ENCODE measurements around the gene CLIC3.

The CLIC3 gene

DNA sequence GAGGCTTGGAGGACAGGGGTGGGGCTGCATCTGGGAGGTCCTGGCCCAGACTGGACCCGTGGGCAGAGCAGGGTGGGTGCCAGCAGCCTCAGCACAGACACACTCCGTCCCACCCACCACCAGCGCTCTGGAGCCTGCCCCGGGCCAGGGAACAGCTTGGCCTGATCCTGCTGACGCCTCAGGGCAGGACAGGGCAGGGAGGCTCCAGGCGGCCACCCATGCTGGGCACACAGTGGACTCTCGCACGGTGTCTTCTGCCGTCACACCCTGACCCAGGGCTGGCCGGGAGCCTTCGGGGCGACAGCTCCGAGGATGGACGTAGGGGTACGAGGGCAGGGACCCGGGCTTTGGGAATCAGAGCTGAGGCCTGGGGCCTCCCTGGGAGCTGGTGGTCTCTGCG is 27.2 kb downstream of the CLIC3 start:
- DNase-seq, result no peak

GRCh38 chr9:136968333-136969127 is 27.8 kb downstream of the CLIC3 start:
- no peak for DNase-seq

DNA sequence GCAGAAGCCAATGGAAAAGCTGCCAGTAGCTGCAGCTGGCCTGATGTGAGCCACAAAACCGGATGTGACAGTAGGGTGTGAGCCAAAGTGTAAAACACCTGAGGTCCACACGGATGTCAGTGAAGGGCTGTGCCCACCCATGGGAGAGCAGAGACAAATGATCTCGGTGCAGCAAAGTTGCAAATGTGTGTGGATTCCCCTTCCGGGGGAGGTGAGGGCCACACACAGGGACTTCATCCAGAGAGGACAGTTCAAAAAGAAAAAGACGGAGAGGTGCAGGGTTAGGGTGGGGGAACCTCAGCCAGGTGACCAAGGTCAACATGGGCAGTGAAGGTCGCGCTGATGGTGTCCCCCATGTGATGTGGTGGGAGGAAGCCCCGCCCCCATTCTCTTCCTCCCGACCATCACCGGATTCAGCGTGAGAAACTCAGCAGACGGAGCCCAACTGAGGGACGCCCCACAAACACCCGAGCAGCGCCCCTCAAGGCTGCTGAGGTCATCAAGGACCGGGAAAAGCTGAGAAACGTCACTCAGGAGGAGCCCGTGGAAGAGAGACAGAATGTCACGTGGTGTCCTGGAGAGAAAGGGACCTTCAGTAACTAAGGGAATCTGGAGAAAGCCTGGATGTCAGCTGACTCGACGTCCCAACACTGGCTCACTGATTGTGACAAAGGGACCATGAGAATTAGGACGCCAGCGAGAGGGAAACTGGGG is 30.4 kb downstream of the CLIC3 start:
- DNase-seq, result peak in 53 of 56 donors; percentile 16 to 91 (median 67)

DNA sequence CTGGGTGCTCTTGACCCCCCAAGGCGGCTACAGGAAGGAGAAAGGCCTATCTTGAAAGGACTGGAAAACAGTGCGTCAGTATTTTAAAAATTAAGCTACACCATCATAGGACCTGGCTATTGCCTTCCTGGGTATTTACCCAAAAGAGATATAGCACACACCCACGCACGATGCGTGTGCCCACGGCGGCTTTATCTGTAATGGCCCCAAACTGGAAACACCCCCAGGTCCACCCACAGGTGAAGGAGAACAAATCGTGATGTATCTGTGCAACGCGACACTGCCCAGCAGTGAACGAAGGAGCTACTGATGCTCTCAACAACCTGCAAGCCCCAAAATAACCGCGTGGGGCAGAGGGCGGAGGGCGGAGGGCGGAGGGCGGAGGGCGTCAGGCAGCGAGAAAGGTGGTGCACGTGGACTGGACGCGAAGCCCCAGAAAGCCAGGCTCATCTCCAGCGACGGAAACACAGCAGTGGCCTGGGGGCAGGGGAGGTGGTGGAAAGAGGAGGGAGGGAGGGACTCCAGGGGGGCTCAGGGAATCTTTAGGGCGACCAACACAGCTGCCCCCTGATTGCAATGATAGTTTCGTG is 31.4 kb downstream of the CLIC3 start:
- DNase-seq, result no peak

DNA sequence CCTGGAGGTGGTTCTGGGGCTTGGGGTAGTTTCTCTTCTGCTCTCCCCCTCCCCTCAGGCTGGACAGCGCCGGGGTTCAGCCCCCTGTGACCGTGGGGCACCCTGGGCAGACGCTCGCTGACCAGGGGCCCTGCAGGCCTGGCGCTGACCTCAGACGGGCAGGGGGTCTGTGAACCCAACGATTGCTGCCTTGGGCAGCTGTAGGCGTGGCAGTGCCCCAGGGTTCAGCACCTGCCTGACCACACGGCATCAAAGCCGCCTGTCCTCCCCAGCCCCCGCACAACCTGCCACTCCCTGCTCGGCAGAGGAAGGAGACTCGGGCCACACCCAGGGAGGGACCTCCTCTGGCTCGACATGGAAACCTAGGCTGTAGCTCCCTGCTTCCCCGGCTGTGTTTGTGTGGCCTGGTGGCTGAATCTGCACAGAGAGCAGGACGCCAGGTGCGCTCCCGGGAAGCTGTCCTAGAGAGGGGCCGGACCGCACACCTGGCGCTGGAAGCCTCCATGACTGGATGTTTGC is 32.1 kb downstream of the CLIC3 start:
- no peak for DNase-seq

DNA sequence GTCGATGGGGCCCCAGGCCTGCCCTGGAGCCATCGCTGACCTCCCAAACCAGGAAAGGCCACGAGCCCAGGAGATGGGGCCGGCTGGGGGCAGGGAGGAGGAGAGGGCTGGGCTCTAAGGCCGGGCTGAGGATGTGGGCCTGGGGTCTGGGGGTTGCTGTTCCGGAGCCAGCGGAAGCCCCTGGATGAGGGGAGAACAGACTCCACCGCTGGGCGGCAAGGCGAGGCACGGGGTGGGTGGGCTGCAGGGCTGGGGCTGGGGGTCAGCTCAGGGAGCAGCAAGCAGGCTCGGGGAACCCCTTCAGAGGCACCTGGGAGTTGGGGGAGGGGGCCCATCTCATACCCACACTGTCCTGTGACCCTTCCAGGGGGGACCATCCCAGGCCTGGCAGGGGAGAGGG is 32.6 kb downstream of the CLIC3 start:
- no peak for DNase-seq

GRCh38 chr9:136963341-136963740 is 33.0 kb downstream of the CLIC3 start:
- DNase-seq, result peak in 6 of 56 donors; percentile 18 to 69 (median 24)

GRCh38 chr9:136962701-136963248 is 33.6 kb downstream of the CLIC3 start:
- no peak for DNase-seq

GRCh38 chr9:136962163-136962562 is 34.2 kb downstream of the CLIC3 start:
- DNase-seq, result no peak

DNA sequence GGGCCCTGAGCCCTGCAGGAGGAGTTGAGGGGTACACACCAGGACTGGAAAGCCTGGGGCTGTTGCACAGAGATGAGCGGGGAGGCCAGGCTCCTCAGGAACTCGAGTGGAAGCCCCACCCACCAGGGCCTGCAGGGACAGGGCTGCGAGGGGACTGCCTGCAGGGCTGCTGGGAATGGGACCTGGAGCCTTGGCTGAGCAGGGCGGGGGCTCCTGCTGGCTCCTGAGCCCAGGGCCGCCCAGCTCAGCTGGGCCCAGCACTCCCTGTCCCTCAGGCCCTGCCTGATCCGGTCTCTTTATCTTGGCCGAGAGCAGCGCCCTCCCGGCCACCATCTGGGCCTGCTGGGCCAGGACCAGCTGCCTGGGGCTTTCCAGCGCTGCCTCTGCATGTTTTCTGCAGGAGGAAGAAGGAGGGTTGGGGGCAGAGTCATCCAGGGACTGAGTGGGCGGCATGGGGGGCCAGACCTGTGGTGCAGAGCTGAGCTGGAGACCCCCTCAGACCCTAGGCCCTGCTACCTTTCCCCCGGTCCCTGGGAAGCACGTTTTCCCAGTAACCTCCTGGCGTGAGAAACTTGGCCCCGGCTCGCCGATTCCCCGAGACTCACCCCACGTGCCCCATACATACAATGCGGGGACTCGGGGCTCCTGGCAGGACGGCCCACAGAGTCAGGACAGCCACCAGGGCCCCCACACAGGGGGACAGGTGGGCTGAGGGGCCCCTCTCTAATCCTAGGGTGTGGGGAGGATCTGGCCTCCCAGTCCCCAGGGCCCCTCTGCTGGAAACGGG is 34.9 kb downstream of the CLIC3 start:
- DNase-seq, result peak in 25 of 56 donors; percentile 11 to 67 (median 35)

GRCh38 chr9:136960938-136961275 is 35.5 kb downstream of the CLIC3 start:
- DNase-seq, result no peak

DNA sequence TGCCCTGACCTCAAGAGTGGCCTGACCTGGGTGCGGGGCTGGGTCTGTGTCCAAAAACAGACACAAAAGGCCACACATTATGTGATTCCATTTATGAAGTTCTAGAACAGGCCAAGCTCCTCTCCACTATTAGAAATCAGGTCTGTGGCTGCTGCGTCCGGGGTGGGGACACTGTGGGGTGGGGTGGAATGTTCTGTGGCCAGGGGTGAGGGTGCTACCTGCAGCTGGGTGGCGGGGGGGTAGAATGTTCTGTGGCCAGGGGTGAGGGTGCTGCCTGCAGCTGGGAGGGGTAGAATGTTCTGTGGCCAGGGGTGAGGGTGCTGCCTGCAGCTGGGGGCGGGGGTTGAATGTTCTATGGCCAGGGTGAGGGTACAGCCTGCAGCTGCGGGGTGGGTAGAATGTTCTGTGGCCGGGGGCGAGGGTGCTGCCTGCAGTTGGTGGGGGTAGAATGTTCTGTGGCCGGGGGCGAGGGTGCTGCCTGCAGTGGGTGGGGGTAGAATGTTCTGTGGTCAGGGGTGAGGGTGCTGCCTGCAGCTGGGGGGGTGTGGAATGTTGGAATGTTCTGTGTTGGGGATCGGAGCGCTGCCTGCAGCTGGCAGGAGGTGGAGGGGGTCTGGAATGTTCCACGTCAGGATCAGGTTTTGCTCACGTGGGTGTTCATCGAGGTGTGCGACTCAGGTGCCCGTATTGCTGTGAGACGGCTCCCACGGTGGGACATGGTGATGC is 36.0 kb downstream of the CLIC3 start:
- DNase-seq, result no peak

- DNase-seq, result no peak
Observed at GRCh38 chr9:136958898-136959850, 37.2 kb downstream of the CLIC3 start.

GRCh38 chr9:136958473-136958872 is 37.9 kb downstream of the CLIC3 start:
- no peak for DNase-seq

DNA sequence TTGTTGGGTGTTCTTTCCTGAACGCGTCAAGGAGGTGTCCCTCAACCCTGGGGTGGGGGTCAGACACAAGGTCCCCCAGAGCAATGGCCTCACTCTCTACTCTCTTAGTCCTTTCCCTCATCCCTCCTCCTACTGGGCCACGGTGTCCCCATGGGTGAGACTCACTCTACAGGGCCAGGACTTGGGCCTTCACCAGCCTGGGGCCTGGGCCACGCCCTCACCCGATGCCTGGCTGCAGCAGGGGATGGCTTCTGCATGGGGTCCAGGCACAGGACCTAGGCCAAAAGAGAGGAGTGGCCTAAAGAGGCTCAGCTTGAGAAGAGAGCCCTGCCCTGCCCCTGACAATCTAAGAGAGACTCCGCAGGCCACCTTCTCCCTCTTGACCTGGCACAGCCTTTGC is 38.5 kb downstream of the CLIC3 start:
- DNase-seq, result no peak

- DNase-seq, result no peak
Observed at GRCh38 chr9:136957461-136957860, 38.9 kb downstream of the CLIC3 start.

DNA sequence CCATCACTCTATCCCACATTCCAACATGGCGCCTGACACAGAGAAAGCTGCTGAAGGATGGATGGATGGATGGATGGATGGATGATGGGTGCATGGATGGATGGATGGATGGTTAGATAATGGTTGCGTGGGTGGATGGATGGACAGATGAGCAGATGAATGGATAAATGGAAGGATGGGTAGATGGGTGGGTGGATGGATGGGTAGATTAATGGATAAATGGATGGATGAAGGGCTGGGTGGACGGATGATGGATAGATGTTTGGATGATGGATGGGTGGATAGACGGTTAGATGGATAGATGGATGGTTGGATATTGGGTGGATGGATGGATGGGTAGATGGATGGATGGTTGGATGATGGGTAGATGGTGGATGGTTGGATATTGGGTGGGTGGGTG is 39.8 kb downstream of the CLIC3 start:
- DNase-seq, result no peak

- DNase-seq, result no peak
Observed at GRCh38 chr9:136955943-136956335, 40.4 kb downstream of the CLIC3 start.

DNA sequence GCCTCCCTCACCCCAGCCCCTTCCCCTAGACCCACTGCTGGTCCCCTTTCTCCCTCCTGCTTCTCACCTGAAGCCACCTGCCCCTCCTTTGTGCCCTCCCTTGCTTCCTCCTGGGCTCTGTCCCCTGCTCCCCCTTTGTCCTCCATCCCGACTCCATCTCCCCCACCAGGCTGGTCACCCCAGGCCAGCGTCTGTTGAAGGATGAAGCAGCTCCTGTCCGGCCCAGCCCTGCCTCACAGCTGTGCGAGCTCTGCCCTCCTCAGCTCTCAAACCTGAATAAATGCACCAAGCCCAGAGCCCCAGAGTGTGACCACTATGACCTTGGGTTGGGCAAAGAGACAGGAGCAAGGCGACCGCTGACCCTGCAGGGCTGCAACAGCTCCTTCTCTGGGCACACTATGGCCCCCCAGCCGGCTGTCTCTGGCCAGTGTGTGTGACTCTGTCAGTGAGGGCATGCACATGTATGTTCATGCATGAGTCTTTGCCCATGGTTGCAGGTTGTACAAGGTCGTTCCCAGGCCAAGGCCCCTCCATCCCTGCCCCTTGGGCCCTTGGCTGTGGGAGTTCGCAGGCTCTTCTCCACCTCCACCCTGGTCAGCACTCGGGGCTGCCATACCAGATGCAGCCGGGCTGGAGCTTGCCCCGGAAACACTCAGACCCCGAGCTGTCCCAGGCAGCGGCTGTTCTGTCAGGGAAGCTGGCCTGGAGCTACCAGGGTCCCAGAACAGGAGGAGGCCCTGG is 41.0 kb downstream of the CLIC3 start:
- no peak for DNase-seq
